Limb (tissue), 2 donors: ENCODE results near the gene NAMPT.

Source experiments
- DNase-seq, 2 donors: peaks; one replicate each; pipeline ENCODE4 v3.0.0-alpha.2; 2016; ENCODE audit errors: extremely low spot score in 2 of 2

NAMPT gene

DNA sequence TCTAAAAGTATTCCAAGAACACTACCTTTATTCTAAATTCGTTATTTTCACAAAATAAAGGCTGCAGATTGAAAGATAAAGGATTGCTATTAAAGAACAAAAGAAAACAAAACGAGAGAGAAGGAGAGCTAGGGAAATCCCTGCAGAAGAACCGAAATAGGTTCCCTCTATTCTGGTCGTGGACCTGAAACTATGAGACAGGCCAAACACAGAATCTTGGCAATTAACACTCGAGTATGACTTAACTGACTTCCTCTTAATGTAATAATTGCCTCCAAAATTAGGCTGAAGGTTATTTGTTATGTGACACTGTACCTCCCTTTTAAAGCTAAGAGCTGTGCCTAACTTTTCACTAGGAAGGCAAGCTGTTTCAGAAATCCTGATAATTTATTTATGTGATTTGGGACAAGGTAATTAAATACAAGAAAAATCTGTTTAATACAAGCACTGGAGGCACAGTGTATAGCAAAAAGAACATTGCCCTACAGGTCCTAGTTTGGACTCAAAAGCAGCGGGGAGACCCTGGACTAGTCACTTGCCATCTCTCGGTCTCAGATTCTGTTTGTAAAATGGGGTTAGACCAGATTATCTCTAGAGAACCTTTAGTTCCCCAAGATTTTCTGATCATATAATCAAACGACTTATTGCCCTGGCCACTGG, 11.6 kb downstream of the NAMPT start:
- DNase-seq = no peak

DNA sequence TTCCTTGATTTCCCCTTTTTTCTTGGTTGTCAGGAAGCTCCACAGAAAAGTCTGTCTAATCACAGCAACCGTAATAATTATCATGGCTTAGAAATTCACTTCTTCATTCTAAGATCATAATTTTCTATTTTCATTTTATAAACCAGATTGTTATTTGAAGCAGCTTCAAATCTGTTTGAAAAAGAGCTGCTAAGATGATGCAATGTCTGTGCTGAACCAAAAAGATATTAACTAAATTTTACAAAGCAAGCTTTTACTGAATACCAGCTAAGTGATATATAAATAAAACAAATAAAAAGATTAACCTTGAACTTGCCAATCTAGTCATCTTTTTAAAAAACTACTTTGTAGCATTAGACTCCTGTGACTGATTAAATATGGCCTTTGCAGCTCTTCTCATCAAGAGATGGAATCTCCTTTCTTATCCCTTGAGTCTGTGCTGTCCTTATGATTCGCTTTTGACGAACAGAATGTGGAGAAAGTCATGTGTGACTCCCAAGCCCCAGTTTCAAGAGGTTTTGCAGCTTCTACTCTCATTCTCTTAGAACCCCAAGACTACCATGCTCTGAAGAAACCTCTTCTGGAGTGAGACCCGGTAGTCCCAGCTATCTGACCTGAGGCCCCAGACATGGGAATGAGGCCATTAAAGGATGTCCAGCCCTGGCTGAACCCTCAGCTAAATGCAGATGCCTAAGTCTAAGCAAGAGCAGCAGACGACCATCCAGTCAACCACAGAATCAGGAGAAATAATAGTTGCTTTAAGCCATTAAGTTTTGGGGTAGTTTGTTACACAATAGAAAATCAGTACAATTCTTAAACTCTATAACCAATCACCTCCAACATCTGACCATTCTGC, 14.4 kb downstream of the NAMPT start:
- no peak for DNase-seq

DNA sequence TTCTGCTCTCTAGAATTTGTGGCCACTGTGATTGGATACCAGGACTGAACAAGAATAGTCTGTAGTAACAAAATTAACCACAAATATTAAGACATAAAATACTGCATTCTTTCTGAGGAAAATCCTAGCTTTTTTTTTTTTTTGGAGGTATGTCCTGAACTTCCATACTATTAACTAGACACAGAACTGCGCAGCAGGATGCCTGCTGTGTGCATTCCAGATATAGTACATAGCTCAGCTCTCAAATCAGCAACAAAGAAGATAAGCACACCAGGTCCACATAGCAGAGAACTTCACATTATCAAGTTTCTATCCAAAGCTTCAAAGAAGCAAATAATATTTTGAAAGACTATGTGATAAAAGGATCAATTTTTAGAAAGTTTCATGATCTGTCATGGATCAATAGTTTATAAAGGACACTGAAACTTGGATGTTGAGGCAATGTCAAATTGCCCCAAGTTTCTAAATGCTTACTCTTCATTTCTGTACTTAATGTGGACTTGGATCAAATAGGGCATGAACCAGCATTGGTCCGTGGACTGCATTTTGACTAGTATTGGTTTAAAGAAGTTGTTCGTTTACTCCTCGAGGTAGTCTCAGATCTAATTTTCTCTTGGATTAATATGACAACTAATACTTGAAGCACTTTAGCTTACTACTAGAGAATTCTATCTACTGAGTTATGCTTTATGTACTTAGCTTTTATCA, 15.4 kb downstream of the NAMPT start:
- no peak for DNase-seq

DNA sequence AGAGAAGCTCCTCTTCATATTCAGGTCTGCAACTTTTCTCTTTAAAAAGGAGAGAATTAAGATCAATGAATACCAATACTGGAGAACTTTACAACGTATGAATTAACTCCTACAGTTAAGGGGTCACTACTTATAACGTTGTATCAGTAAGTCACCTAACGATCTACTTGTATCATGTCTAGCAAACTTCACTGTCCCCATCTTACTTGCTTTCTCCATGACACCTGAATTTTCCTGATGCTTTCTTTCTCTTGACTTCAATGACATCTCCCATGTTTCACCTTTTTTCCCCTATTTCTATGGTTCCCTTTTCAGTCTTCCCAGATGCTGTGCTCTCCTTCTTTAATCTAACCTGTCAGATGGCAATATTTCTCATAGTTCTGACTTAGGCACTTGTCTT, 19.6 kb downstream of the NAMPT start:
- no peak for DNase-seq

DNA sequence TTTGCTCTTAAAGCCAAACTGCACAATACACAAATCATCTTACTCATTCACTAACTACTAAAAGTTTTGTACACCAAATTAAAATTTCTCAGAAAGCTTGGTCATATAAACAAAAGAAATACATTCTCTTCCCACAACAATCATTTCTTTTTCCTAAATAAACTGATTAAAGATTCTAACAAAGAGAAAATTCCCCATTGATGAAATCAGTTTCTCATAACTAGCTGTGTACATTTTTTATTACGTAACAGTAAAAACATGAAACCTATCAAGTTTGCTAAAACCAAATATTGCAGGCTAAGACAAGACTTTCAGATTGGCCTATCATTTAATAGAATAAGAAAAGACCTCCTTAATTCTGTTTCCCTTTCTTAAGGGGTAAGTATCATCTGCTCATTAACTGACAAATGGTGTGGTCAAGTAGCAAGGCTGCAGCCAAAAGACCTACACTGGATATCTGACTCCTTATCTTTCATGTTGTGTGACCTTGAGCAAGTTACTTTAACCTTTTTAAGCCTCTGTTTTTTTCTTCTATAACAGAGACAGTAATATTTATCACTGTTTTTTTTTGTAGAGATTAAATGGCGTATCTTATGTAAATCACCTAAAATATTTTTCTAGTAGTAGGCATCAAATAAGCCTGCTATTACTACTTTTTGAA, 22.4 kb downstream of the NAMPT start:
- no peak for DNase-seq

DNA sequence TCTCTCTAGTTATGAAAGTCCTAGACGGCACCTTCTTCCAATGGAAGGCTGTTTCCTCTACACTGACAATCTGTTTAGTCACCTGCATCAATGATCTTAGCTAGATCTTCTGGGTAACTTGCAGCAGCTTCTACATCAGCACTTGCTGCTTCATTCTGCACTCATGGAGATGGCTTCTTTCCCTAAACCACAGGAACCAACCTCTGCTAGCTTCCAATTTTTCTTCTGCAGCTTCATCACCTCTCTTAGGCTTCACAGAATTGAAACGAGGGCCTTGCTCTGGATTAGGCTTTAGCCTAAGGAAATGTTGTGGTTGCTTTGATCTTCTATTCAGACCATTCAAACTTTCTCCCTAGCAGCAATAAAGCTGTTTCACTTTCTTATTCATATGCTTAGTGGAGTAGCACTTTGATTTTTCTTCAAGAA, 24.6 kb downstream of the NAMPT start:
- DNase-seq = no peak

DNA sequence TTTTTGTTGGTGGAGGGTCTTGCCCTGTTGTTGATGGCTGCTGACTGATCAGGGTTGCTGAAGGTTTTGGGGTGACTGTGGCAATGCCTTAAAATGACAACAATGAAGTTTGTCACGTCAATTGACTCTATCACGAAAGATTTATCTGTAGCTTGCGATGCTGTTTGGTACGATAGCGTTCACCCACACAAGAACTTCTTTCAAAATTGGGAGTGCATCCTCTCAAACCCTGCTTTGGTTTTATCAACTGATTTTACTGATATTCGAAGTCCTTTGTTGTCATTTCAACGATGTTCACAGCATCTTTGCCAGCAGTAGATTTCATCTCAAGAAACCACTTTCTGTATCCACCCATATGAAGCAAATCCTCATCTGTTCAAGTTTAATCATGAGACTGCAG, 26.0 kb downstream of the NAMPT start:
- no peak for DNase-seq

DNA sequence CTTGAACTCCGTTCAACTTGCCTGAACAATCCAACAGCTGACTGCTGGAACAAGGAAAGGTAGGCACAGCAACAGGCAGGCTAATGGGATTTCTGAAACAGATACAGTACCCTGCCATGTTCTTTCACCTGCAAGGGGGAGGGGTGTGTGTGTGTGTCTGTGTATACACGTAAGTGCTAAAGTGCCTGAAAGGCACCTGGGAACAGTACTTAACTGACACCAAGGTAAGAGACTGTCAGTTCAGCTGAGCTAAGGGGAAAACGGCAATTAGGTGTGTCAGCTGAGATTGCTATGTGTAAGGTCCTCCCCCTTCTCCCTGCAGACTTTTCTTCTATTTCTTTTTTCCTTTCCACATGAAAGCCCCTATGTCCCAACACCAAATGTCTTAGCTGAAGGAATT, 27.0 kb downstream of the NAMPT start:
- no peak for DNase-seq

DNA sequence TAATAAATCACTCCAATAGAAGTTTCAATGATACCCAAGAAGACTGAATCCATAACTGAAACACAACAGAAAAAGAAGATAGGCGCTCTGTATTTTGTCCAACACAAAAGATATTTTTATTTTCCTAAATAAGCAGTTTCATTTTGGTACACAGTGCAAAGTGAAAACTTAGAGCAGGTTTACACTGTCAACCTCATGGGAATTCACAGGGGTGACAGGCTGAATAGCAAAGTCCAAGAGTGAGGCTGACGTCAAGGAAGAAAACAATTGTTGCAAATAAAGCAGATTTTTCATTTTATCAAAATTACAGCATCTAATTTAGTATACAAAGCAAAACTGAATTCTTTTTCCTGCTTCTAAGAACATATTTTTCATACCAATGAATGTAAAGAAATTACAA, 28.6 kb downstream of the NAMPT start:
- DNase-seq = no peak

DNA sequence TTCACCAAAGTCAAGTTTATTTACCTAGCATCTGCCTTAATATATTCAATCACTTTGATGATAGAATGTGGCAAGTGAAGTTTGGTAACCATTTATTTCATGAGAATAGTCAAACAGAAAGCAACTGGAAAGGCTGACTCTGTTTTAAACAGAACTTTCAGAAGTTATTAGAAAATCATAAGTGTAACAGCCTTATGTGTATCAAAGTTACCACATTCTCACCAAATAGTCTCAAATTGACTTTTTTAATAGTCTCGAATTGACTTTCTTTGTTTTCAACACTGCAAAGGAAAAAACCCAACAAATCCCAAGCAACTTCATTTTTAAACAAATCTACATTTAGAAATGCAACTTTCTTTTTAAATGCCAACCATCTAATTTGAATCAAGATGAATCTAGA, 29.5 kb downstream of the NAMPT start:
- no peak for DNase-seq

DNA sequence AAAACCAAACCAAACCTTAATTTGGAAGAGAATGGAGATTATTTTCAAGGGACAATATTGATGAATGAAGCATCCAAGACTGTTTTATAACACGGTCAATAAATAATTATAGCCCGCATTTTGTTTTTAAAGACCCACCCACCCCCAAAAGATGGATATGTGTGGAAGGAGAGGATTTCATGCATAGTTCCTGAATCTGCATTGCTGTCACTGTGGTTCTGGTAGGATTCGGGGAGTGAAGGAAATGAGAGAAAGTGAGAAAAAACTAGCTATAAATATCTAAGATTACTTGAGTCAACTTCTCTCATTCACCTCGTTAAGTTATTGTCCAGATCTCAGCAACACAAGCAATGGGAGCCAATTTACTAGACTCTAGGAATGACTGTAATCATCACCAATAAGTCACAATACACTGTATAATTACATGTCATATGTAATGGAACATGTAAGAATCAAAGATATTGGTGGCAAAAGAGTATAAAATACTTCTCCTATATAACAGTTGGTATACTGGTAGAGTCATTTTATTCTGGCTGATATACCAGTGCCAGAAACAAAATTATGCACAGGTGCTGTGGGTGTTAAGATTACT, 30.2 kb downstream of the NAMPT start:
- DNase-seq = no peak

DNA sequence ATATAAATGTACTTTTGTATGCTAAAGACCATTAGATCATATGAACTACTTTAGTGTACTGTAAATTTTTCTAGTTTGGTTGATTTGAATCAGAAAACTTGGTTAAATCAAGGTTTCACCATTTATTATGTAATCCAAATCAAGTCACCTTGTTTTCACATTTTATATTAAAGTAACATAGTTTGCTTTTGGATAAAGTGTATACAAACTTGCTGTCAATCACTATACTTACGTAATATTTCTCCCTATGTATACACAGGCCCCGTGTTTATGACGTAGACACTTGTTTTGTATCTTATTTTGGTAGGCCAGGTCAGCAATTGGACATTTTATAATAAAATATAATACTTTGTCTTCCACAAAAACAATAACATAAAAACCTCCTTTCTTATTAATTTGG, 32.2 kb downstream of the NAMPT start:
- DNase-seq = no peak

DNA sequence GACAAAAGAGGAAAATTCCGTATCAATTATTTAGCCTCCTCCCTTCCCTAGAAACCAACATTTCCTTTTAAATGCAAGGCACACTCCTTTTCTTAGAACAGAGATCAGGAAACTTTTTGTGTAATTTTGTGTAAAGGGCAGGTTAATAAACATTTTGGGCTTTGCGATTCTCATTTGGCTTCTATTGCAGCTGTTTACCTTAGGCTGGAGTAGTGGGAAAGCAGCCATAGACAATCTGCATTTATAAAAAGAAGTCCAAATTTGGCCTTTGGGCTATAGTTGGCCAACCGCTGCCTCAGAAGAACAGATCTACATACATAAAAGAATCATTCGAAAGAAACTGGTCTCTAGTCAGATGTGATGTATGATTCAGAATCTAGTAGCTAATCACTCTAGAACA, 35.3 kb downstream of the NAMPT start:
- DNase-seq = no peak

DNA sequence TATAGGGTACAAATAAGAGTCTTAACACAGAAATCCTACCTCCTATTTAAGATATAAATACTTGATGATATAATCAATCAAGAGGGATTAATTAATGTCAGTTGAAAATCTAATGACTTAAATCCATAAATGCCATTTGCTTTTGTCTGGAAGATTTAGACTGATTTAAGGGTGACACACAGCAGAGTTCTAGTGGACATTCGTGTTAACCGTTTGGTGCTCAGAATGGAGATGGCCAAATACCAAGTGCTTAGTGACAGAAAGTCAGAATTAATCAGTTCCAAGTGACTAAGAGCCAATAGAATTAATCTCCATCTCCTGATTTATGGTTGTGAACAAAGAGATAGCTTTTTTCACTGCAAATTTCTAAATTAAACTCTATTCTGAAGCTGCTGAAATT, 36.2 kb downstream of the NAMPT start:
- DNase-seq = no peak

DNA sequence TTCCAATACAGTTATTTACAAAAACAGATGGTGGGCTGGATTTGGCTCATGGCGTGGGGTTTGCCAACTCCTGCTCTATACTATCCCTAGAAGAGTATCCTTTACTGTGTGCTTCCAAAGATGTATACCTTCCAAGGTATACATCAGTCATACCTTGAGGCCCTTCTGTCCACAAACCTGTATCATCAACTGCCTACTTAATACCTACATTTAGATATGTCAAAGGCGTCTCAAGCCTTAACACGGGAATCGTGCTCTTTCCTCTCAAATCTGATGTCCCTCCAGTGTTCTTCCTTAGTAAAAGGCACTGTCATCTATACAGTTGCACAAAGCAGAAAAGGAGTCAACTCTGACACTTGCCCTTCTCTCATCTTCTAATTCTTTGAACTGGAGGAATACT, 36.9 kb downstream of the NAMPT start:
- DNase-seq = no peak

DNA sequence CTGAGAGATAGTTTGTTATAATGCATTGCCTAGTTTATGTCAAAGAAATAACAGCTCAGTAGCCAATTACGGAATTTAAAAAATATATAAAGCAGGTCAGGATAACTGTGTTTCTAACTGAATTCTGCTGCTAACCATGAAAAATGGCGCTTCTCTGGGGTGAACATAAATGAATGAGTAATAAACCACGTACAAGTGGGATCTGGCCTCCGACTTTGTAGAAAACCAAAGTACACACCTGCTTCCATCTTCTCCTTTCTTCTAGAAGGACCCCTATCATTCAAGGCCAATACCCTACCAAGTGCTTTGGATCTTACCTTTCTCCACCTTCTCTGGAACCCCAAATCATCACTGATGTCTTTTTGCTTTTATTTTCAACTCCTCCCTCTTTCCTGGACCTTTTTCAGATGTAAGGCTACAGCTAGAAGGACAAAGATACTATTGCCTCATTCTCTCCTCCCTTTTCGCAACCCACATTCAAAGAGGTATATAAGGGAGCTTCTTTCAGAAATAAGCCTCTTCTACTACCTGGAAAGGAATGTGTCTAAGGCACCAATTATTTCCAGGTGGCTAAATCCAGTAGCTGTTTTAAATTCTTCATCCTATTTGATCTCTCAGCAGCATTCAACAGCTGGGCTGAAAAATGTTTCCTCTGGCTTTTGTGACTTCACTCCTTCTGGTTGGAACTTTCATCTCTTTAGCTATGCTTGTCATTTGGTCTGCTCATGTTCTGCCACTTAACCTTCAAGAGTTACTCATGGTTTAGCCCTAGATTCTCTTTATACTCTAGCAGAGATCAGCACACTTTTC, 37.7 kb downstream of the NAMPT start:
- DNase-seq = no peak

DNA sequence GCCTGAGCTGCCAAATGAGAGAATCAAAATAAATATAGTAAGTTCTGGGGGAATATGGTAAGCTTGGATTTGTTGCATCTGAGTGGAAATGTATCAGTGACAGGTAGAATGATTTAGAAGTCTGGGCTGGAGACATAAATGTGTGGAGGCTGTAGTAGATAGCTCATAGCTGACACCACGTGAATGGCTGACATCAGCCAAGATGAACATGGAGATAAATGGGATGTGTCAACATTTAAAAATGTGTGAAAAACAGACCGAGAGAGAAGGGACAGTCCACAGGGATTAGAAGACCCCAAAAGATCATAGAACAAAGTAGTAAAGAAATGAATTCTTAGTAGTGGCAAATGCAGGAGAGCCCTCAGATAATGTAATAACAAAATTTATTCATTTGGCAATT, 40.9 kb downstream of the NAMPT start:
- DNase-seq = no peak

DNA sequence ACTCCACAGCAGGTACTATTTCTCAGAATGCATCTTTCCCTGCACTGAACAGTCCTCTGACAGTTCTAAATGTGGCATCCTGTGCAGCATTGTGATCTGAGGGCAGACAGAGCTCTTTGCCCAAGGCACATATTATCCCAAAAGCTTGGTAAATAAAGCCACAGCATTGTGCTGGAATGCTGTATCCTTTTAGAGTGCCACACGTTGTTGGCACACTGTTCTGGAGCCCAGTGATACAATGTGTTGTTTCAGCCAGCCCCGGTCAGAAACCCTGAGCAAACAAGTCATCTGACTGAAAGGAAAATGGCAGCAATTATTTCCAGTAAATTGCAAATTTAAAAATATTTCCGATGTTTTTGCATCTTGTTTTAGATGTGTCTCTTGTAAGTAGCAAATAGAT, 45.4 kb downstream of the NAMPT start:
- DNase-seq = no peak

DNA sequence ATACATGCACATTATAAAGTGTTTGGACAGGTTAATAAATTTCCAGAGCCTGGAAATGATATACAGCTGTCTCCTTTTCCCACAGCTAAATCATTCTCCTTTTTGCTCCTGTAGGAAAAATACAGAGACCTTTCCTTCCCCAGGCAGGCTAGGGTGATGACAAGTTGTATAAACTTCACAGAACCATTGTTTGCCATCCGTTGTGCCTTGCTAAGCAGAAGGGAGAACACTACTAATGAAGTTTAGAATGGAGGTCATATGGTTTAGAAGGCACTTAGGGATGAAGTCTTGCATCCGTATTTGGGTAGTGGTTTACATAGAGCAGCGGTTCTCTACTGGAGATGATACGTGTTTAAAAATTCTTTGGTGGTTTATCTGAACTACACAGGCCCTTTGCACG, 46.0 kb downstream of the NAMPT start:
- DNase-seq = no peak

DNA sequence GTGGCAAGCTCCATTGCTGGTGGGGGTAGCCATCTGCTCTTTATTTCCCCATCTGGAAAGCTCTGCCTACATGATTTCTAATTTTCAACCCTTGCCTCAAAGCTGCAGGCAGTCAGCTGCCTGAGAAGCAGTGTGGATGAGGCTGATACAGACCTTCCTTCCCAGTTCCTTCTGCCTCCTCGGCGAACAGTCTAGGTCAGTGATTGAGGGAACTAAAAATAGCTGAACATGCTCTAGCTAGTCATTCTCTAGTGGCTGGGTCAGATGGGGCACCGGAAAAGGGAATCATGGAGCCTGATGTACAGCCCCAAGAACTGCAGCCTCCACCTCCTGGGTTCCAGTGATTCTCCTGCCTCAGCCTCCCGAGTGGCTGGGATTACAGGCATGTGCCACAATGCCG, 48.7 kb downstream of the NAMPT start:
- no peak for DNase-seq

DNA sequence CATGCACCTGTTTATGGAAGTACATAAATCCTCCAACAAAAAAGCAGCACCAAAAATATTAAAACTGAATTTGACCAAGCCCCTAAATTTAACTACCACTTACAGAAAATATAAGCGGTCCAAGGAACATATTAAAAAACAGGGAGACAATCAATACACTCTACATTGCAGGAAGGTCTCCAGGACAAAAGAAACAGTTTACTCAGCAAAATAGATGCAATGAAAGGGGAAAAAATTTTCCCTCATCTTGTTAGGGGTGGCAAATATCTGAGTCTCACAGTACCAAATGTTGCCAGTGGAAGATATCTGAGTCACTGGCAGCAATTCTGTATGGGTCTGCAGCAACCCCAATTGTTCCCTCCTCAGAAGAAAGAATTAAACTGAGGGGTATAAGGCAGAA, 50.4 kb downstream of the NAMPT start:
- DNase-seq = no peak
